Astrocyte of the hippocampus (primary cell): Measurements from ENCODE around the gene AURKB.
A peak's percentile ranks its signal among the peaks of the same experiment; 100 is the strongest.
"Not testable (repeated sequence)": the region's sequence is repeated elsewhere in the genome, so short reads cannot be mapped to it uniquely, and the experiment has no call there.

Source experiments
- DNase-seq: peaks from one replicate; pipeline ENCODE4 v3.0.0; 2011; ENCODE audit warnings: low read depth, low spot score

The AURKB gene

GRCh38 chr17:8225813-8226535 lies 15.6 kb upstream of the AURKB start:
- peak; percentile 73 for DNase-seq

GRCh38 chr17:8224891-8225812 lies 14.8 kb upstream of the AURKB start:
- DNase-seq: no peak

DNA sequence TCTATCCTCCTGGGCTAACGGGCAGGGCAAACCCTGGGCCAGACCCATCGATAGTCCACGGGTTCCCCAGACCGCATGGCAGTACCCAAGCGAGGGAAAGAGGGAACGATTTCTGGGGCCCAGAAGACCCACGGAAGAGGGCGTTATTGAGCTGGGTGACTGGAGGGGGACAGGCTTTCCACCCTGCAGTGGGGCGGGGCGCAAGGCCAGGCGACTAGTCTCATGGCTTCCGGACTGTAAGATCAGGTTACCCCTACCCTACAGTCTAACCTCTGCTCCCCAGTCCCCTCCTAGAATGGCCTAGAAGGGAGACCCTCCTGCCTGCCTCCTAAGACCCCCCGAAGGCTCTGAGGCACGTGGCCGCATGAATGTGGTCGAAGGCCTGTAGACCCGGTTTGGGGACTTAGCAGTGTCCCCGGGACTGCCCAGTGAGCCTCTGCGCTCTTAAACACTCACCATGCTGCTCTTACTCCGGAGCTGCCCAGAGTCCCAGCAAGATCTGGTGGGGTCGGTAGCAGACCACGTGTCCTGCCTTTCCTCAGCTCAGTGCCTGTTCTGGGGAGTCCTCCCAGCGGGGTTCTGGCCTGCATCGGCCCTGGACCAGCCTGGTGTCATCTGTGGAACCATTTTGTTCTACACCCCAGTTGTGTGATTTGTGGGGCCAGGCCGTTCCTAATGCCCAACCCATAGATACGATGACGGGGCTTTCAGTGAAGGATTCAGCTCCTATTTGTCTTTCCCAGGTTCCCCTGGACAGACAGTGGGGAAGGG lies 13.2 kb upstream of the AURKB start:
- peak; percentile 68 for DNase-seq

GRCh38 chr17:8222630-8223355 lies 12.4 kb upstream of the AURKB start:
- DNase-seq: peak; percentile 97

DNA sequence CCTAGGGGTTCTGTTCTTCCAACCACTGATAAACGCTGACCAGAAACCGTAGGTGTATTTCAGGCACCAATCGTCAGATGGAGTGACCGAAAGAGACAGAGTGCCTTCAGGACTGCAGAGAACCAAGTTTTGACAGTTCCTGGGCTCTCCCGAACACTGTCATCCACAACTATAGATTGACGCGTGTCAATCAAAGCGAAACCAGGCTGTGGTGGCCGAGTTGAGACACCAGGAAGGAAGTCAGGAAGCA lies 11.9 kb upstream of the AURKB start:
- DNase-seq: no peak

DNA sequence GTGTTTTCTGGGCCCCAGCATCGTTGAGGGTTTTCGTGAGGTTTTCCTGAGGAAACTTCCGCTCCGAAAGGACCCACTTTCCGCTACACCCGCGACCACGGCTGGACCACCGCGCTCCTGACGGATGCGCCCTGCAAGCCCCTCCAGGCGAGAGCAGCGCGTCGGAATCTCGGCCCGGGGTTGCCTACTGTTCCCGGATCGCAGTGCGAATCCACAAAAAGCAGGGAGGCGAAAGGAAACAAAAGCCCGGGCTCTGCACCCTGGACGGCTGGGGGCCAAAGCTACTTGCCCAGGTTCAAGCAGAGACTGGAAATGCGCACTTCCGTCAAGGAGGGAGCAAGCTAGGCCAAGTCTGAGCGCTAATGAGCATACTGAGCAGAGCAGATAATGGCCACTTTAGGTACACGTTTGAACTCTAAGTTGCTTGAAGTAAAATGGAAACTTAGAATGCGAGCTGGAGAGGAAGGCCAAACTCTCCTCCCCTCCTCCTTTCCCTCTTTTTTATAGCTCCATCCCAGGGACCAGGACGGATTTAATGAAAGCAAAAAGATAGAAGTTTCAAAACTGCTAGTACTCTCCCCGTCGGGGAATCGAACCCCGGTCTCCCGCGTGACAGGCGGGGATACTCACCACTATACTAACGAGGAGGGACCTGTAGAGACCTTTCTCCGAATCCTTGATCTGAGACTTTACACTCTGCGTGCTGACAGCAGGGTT lies 11.4 kb upstream of the AURKB start:
- DNase-seq: peak; percentile 92

DNA sequence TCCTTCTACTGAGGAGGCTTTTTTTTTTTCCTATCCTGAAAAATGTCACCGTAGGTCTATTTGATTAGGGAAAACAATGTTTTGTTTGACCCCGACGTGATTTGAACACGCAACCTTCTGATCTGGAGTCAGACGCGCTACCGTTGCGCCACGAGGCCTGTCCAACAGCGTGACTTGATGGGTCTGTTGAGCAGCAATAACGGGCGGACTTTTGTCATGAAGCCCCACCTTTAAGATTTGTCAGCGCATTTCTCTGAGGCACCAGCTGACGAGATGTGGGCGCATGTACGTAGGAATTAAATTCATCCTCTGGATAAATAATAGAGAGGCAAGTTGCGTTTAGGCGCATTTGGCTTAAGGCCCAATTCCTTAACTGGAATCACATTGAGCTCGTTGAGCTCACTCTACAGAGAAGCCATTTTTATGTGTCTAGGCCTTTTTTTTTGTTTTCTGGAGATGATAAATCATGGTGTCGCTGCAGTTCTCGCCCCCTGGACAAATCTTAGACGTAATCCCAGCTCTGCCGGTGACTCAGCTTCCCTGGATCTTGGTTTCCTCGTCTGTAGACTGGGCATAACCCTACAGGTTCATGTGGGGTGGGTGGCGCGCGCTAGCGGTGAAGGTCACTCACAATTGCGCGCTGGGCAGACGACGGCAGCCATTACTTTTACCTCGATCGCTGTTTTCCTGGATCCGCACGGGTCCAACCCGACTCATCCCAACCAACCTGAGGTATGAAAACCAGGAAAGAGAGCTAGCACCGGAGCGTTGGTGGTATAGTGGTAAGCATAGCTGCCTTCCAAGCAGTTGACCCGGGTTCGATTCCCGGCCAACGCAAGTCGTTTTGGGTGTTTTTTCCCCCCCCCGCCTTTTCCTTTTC lies 10.6 kb upstream of the AURKB start:
- peak; percentile 94 for DNase-seq

GRCh38 chr17:8214000-8214399 lies 3.6 kb upstream of the AURKB start:
- DNase-seq: not testable (repeated sequence)

- DNase-seq: no peak
Observed at GRCh38 chr17:8212312-8213180, 2.2 kb upstream of the AURKB start.

- DNase-seq: no peak
Observed at GRCh38 chr17:8210761-8211458, 535 bp upstream of the AURKB start.

- DNase-seq: no peak
Observed at GRCh38 chr17:8206536-8206935, 3.8 kb downstream of the AURKB start.

- DNase-seq: no peak
Observed at GRCh38 chr17:8204761-8205555, 5.4 kb downstream of the AURKB start.

- DNase-seq: peak; percentile 85
Observed at GRCh38 chr17:8192070-8192815, 18.1 kb downstream of the AURKB start.

DNA sequence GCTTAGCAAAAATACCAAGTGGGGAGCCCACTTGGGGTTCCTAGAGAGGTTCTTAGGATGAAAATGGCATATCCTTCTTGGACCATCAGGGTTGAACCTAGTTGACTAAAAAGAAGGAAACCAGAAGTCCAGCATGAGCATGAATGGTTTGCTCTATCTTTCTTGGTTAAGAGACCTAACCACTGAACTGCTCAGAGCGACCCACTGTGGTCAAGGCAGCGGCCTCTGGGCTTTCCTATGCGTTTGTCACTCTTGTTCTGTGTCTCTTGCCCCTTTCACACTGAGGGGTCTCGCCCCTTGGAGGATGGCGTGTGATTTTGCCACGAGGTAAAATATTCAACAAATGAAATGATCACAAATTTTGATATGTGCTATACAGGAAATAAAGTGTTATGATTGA lies 19.9 kb downstream of the AURKB start:
- DNase-seq: no peak

GRCh38 chr17:8189711-8190477 lies 20.5 kb downstream of the AURKB start, which contains the start of gene BORCS6:
Gene BORCS6, minus strand, starts transcription at chr17:8190180. Its CDS starts 40 bp downstream, at chr17:8190140.
- DNase-seq: peak; percentile 99
